Measurements from ENCODE around the gene SAMD10.
A peak's percentile ranks its signal among the peaks of the same experiment; 100 is the strongest.

Gene SAMD10

GRCh38 chr20:63956664-63957003, 22.8 kb downstream of the SAMD10 start:
- DNase-seq (ENCODE audit: low spot score), result no peak

- peak; percentile 93 for DNase-seq (ENCODE audit: low spot score)
Measured at GRCh38 chr20:63955827-63956663, 23.4 kb downstream of the SAMD10 start, which contains the start of gene UCKL1. Gene UCKL1 (minus strand): TSS chr20:63956416. CDS start chr20:63956372, 44 bp downstream.

GRCh38 chr20:63955281-63955826, 24.1 kb downstream of the SAMD10 start:
- DNase-seq (ENCODE audit: low spot score), result peak; percentile 85

- no peak for DNase-seq (ENCODE audit: low spot score)
Measured at GRCh38 chr20:63953764-63954429, 25.5 kb downstream of the SAMD10 start.

GRCh38 chr20:63952769-63953168, 26.7 kb downstream of the SAMD10 start:
- no peak for DNase-seq (ENCODE audit: low spot score)

GRCh38 chr20:63952210-63952535, 27.3 kb downstream of the SAMD10 start:
- DNase-seq (ENCODE audit: low spot score), result no peak

- no peak for DNase-seq (ENCODE audit: low spot score)
Measured at GRCh38 chr20:63951398-63952209, 27.8 kb downstream of the SAMD10 start.

- DNase-seq (ENCODE audit: low spot score), result no peak
Measured at GRCh38 chr20:63950701-63951397, 28.6 kb downstream of the SAMD10 start.

GRCh38 chr20:63947638-63948456, 31.6 kb downstream of the SAMD10 start:
- DNase-seq (ENCODE audit: low spot score), result no peak

GRCh38 chr20:63946986-63947637, 32.3 kb downstream of the SAMD10 start:
- DNase-seq (ENCODE audit: low spot score), result no peak

GRCh38 chr20:63945921-63946920, 33.2 kb downstream of the SAMD10 start:
- no peak for DNase-seq (ENCODE audit: low spot score)

GRCh38 chr20:63945031-63945658, 34.3 kb downstream of the SAMD10 start:
- no peak for DNase-seq (ENCODE audit: low spot score)

- DNase-seq (ENCODE audit: low spot score), result no peak
Measured at GRCh38 chr20:63944078-63944941, 35.1 kb downstream of the SAMD10 start.

GRCh38 chr20:63943808-63944077, 35.7 kb downstream of the SAMD10 start:
- DNase-seq (ENCODE audit: low spot score), result no peak

- peak; percentile 69 for DNase-seq (ENCODE audit: low spot score)
Measured at GRCh38 chr20:63942969-63943807, 36.3 kb downstream of the SAMD10 start.

- DNase-seq (ENCODE audit: low spot score), result peak; percentile 77
Measured at GRCh38 chr20:63942250-63942951, 37.0 kb downstream of the SAMD10 start.
